PC-3 (cell line): ENCODE measurements around the gene ATF1. TPM values are rescaled to one million over a fixed set of nuclear protein-coding genes. Genes with fewer than 3 reads are reported as not detected.
A peak's percentile ranks its signal among the peaks of the same experiment; 100 is the strongest.

ENCODE experiments used
- ATAC-seq: fragments of 200-7000 bp; cut with Tn5 transposase; 2 replicates; pipeline ENCODE4 v1.9.1; 2020; ENCODE audit warnings: mild to moderate bottlenecking, moderate library complexity
- BruUV-seq: library from RNA; stranded (reverse); fragments of 400-500 nt; replicated peaks from 2 replicates; lab custom pipeline; 2021; lab: Mats Ljungman, UMichigan
- CTCF ChIA-PET: fragments of 300-600 bp; sonication (Branson Sonifier 250); formaldehyde crosslinking; loops from one replicate; lab custom pipeline; 2022; ENCODE audit warnings: antibody characterized with exemption; lab: Charles Lee
- POLR2A ChIA-PET: fragments of 300-600 bp; sonication (Branson Sonifier 250); formaldehyde crosslinking; loops from one replicate; lab custom pipeline; 2022; ENCODE audit warnings: antibody characterized with exemption; ENCODE audit not compliant: unreplicated experiment; lab: Charles Lee
- DNase-seq: peaks from one replicate; pipeline ENCODE4 v3.0.0-alpha.2; 2015
- H2AFZ ChIP-seq: fragments of 300-600 bp; sonication (generic); 2 replicates; pipeline ENCODE4 v1.6.0; 2016; ENCODE audit warnings: antibody characterized with exemption, low read length
- H3F3A ChIP-seq: fragments of 300-600 bp; sonication (generic); one replicate; pipeline ENCODE4 v1.6.0; 2017; ENCODE audit warnings: antibody characterized with exemption, low read length, control low read depth, mild to moderate bottlenecking; ENCODE audit not compliant: unreplicated experiment
- H3K27ac ChIP-seq: fragments of 300-600 bp; sonication (generic); 2 replicates; pipeline ENCODE4 v1.5.1; 2016; ENCODE audit warnings: mild to moderate bottlenecking, low read length
- H3K27me3 ChIP-seq: fragments of 300-600 bp; sonication (generic); 2 replicates; pipeline ENCODE4 v1.6.1; 2016; ENCODE audit warnings: low read length, mixed read lengths
- H3K36me3 ChIP-seq: fragments of 300-600 bp; sonication (generic); 2 replicates; pipeline ENCODE4 v1.6.1; 2016; ENCODE audit warnings: low read depth, mixed run types, low read length, mixed read lengths
- H3K4me1 ChIP-seq: fragments of 300-600 bp; sonication (generic); 2 replicates; pipeline ENCODE4 v1.5.1; 2016; ENCODE audit warnings: low read length; ENCODE audit not compliant: insufficient read depth
- H3K4me2 ChIP-seq: fragments of 300-600 bp; sonication (generic); 2 replicates; pipeline ENCODE4 v1.6.0; 2016; ENCODE audit warnings: low read length
- H3K4me3 ChIP-seq: fragments of 300-600 bp; sonication (generic); 2 replicates; pipeline ENCODE4 v1.5.1; 2016; ENCODE audit warnings: mild to moderate bottlenecking, low read length, mixed read lengths
- H3K79me2 ChIP-seq: fragments of 300-600 bp; sonication (generic); 2 replicates; pipeline ENCODE4 v1.6.1; 2017; ENCODE audit warnings: low read length, mixed read lengths
- H3K9ac ChIP-seq: fragments of 300-600 bp; sonication (generic); 2 replicates; pipeline ENCODE4 v1.6.0; 2016; ENCODE audit warnings: mild to moderate bottlenecking, low read length
- H3K9me2 ChIP-seq: fragments of 300-600 bp; sonication (generic); replicated peaks from 2 replicates; pipeline ENCODE4 v1.6.1; 2016; ENCODE audit warnings: mixed run types, low read length, mixed read lengths
- H3K9me3 ChIP-seq: fragments of 300-600 bp; sonication (generic); 2 replicates; pipeline ENCODE4 v1.6.1; 2016; ENCODE audit warnings: low read length, mixed read lengths
- H4K20me1 ChIP-seq: fragments of 300-600 bp; sonication (generic); 2 replicates; pipeline ENCODE4 v1.6.1; 2016; ENCODE audit warnings: low read length, mixed read lengths
- CTCF ChIP-seq: fragments of 300-600 bp; sonication (generic); conservative IDR thresholded peaks from 2 replicates; pipeline ENCODE4 v1.5.1; 2017; ENCODE audit warnings: antibody characterized with exemption, low read depth, mild to moderate bottlenecking, low read length
- EZH2 ChIP-seq: fragments of 300-600 bp; sonication (generic); IDR thresholded peaks from one replicate; pipeline ENCODE4 v1.6.1; 2017; ENCODE audit warnings: antibody characterized with exemption, mild to moderate bottlenecking, low read length; ENCODE audit not compliant: unreplicated experiment
- EZH2phosphoT487 ChIP-seq: fragments of 300-600 bp; sonication (generic); IDR thresholded peaks from 2 replicates; pipeline ENCODE4 v1.6.1; 2018; ENCODE audit warnings: mild to moderate bottlenecking, antibody characterized with exemption, low read length, borderline replicate concordance
- intact Hi-C: fragments of 100-400 bp; cut with micrococcal nuclease; formaldehyde crosslinking; loops from 2 replicates; pipeline ENCODE4 v1.9.0; 2023
- total RNA-seq: library from RNA; depleted of rRNA; stranded (reverse); fragments of >200 nt; gene quantifications from 2 replicates; pipeline ENCODE4 v1.2.3, GENCODE V29; 2014

The ATF1 gene
- total RNA-seq, 1 experiment from 2014 or later: 67.2 TPM

- H3K27me3 ChIP-seq: no peaks in the 10 kb centered on the region
- intact Hi-C loops: loop anchor here (1.0 to 10.0 kb wide), 5 partner anchors 22 to 260 kb away; partner anchors contain the start of gene DIP2B
- H4K20me1 ChIP-seq: 0 out of 2 replicates have a peak, but pooled peaks cover 4% of the 10 kb centered on the region
- peaks cover 28% of the 10 kb centered on the region for H3K4me1 ChIP-seq
- H3K9me2 ChIP-seq: no peaks in the 10 kb centered on the region
- H3K9ac ChIP-seq: peak overlapping the region; percentile 98
- BruUV-seq: no TSS peak
- ATAC-seq (peak; percentile 42), DNase-seq (no peak)
- POLR2A ChIA-PET: interaction anchor here (0.5 to 1.4 kb wide), 4 partner anchors 8 to 262 kb away, joined by 3 to 11 read pairs (median 4); partner anchors contain the start of gene SLC11A2
- peak overlapping the region; percentile 71 for H3K4me3 ChIP-seq
- H3K4me2 ChIP-seq: peak overlapping the region; percentile 93
- no peaks in the 10 kb centered on the region for H3F3A ChIP-seq
- H3K36me3 ChIP-seq: peaks cover 3% of the 10 kb centered on the region; the same call in 1 of the 2 replicates
- H2AFZ ChIP-seq: peak overlapping the region; percentile 87
- H3K9me3 ChIP-seq: no peaks in the 10 kb centered on the region
- CTCF ChIA-PET: interaction anchor here (0.6 to 1.5 kb wide), 15 partner anchors 9 to 543 kb away, joined by 3 to 17 read pairs (median 5); partner anchors contain the start of gene SLC11A2
- TF ChIP-seq EZH2phosphoT487 (peak; percentile 70), EZH2 (no peak), CTCF (no peak)
- H3K27ac ChIP-seq: peak overlapping the region; percentile 97
- peaks cover 76% of the 10 kb centered on the region for H3K79me2 ChIP-seq
These were observed 589 bp downstream of the ATF1 start for GRCh38 chr12:50764286-50765094.

GRCh38 chr12:50765095-50765911, 1.4 kb downstream of the ATF1 start:
- TSS peak; percentile 47 for BruUV-seq
- intact Hi-C loops: loop anchor here (1.0 to 10.0 kb wide), 5 partner anchors 21 to 261 kb away; partner anchors contain the start of gene DIP2B
- Histone ChIP-seq H3K36me3 (peaks cover 8% of the 10 kb centered on the region; the same call in 1 of the 2 replicates), H3K4me2 (peak overlapping the region; percentile 93), H3K27ac (peak overlapping the region; percentile 97), H3K27me3 (no peaks in the 10 kb centered on the region), H3K9me2 (no peaks in the 10 kb centered on the region), H3K4me1 (peaks cover 28% of the 10 kb centered on the region), H4K20me1 (0 out of 2 replicates have a peak, but pooled peaks cover 4% of the 10 kb centered on the region), H3K9ac (peak overlapping the region; percentile 98), H2AFZ (peak overlapping the region; percentile 87), H3K79me2 (peaks cover 84% of the 10 kb centered on the region), H3K9me3 (no peaks in the 10 kb centered on the region), H3K4me3 (peak overlapping the region; percentile 71), H3F3A (no peaks in the 10 kb centered on the region)
- ChIA-PET POLR2A (interaction anchor here (0.6 kb wide), 1 partner anchor 151 kb away, joined by 4 read pairs; no protein-coding TSS in a partner anchor), CTCF (interaction anchor here (0.6 to 1.5 kb wide), 14 partner anchors 8 to 544 kb away, joined by 3 to 17 read pairs (median 4); partner anchors contain the start of gene SLC11A2)
- ATAC-seq: peak; percentile 28
- TF ChIP-seq CTCF (peak; percentile 83), EZH2 (no peak)
- DNase-seq: peak; percentile 58
